HepG2 (cell line): ENCODE data around the gene WDR91. TPM values are rescaled to one million over a fixed set of nuclear protein-coding genes. Genes with fewer than 3 reads are reported as not detected.

Experiments used
- CHCHD3 ChIP-seq: sonication (generic); formaldehyde crosslinking; IDR thresholded peaks from 2 replicates; pipeline ENCODE4 v1.8.0; 2022; ENCODE audit warnings: mild to moderate bottlenecking, missing genetic modification reagents, moderate library complexity
- FOSL2 ChIP-seq: sonication (generic); formaldehyde crosslinking; IDR thresholded peaks from 2 replicates; pipeline ENCODE4 v1.4.0; 2020; ENCODE audit warnings: missing genetic modification reagents
- HNF1B ChIP-seq: sonication (generic); formaldehyde crosslinking; IDR thresholded peaks from 2 replicates; pipeline ENCODE4 v1.5.1; 2020; ENCODE audit warnings: mild to moderate bottlenecking, moderate library complexity, missing genetic modification reagents
- TFDP1 ChIP-seq: IDR thresholded peaks from 2 replicates; pipeline ENCODE4 v1.6.1; 2016; ENCODE audit warnings: missing compliant biosample characterization, missing genetic modification reagents, borderline replicate concordance
- ZBTB2 ChIP-seq: sonication (generic); formaldehyde crosslinking; IDR thresholded peaks from 2 replicates; pipeline ENCODE4 v1.8.0; 2022; ENCODE audit warnings: low read depth, missing genetic modification reagents
- ZFP36 ChIP-seq: fragments of 150-350 bp; IDR thresholded peaks from 2 replicates; pipeline ENCODE4 v1.6.1; 2018; ENCODE audit warnings: borderline replicate concordance, low read length, low read depth; ENCODE audit not compliant: partially characterized antibody
- ZMYM2 ChIP-seq: sonication (generic); formaldehyde crosslinking; IDR thresholded peaks from 2 replicates; pipeline ENCODE4 v1.8.0; 2022; ENCODE audit warnings: mild to moderate bottlenecking, missing genetic modification reagents
- ZNF264 ChIP-seq: sonication (generic); formaldehyde crosslinking; IDR thresholded peaks from 2 replicates; pipeline ENCODE4 v1.4.0; 2020; ENCODE audit warnings: missing genetic modification reagents
- polyA plus RNA-seq, 8 experiments: library from polyadenylated mRNA; depleted of rRNA in 3 of 8; stranded (reverse) in 7 of 8; unstranded in 1 of 8; fragments of >200 nt; fragmentation: Illumina TruSeq in 4 of 8; extraction: Trizol in 4 of 8; gene quantifications; 2 replicates each; pipeline versions ENCODE4 v1.2.1 to v1.2.3, GENCODE V29; 2011 to 2016; ENCODE audit warnings: low read depth in 4 of 8, missing spikeins in 1 of 8, mixed read lengths in 1 of 8; ENCODE audit not compliant: insufficient read depth in 1 of 8
- total RNA-seq, 5 experiments: library from RNA; depleted of rRNA; stranded (reverse); fragments of >200 nt; fragmentation: Illumina TruSeq; extraction: Trizol; gene quantifications; 2 replicates each; pipeline ENCODE4 v1.2.3, GENCODE V29; 2016; ENCODE audit warnings: low read depth in 1 of 5

Gene WDR91
- total and polyA plus RNA-seq, 2 of the 13 experiments (the other 11 are each of a cell fraction or from before 2014, with no cell fraction given): 11.6 to 12.1 TPM

- no peak for TF ChIP-seq TFDP1 (CRISPR knock-in tag)
- no peak for TF ChIP-seq CHCHD3 (CRISPR knock-in tag)
- no peak for TF ChIP-seq HNF1B (CRISPR knock-in tag)
- TF ChIP-seq ZFP36: no peak
- TF ChIP-seq FOSL2 (CRISPR knock-in tag): no peak
- TF ChIP-seq ZMYM2 (CRISPR knock-in tag): 0 out of 2 replicates have a peak, but pooled peaks have one; percentile 34
- TF ChIP-seq ZNF264 (CRISPR knock-in tag): no peak
- no peak for TF ChIP-seq ZBTB2 (CRISPR knock-in tag)
Measured at GRCh38 chr7:135147341-135147898, 63.9 kb downstream of the WDR91 start (continued).
